ENCODE results near the gene CIITA.
A peak's percentile ranks its signal among the peaks of the same experiment; 100 is the strongest.
"Not testable (repeated sequence)": the region's sequence is repeated elsewhere in the genome, so short reads cannot be mapped to it uniquely, and the experiment has no call there.

The CIITA gene

DNA sequence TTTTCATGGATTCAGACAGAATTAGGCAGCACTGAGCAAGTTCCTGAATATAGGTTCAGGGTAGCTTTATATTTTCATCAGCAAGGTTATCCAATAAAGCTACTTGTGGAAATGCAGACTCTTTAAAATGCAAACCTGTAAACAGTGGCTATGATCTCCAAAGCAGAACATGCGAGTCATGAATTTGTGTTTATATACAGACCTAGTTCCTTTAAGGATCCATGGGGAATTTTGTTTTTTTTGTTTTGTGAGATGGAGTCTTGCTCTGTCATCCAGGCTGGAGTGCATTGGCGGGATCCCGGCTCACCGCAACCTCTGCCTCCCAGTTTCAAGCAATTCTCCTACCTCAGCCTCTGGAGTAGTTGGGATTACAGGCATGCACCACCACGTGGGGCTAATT is 82.2 kb downstream of the CIITA start:
- DNase-seq (ENCODE audit: low spot score): no peak

DNA sequence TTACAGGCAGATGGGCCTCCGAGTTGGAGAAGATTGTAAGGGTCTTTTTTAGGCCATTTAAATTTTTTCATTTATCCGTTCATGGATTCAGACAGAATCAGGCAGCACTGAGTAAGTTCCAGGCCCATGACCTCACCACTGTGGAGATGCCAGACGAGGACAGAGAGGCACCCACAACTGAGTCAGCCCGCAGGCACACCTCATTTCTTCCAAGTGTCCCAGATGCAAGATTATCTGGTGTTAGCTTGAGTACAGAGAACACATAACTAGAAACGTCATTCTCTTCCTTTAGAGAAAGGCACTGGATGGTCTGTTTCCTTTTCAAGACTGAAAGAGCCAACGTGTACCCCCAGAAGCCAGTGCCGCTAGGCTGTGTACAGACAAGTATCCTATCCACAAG is 84.2 kb downstream of the CIITA start:
- no peak for DNase-seq (ENCODE audit: low spot score)

DNA sequence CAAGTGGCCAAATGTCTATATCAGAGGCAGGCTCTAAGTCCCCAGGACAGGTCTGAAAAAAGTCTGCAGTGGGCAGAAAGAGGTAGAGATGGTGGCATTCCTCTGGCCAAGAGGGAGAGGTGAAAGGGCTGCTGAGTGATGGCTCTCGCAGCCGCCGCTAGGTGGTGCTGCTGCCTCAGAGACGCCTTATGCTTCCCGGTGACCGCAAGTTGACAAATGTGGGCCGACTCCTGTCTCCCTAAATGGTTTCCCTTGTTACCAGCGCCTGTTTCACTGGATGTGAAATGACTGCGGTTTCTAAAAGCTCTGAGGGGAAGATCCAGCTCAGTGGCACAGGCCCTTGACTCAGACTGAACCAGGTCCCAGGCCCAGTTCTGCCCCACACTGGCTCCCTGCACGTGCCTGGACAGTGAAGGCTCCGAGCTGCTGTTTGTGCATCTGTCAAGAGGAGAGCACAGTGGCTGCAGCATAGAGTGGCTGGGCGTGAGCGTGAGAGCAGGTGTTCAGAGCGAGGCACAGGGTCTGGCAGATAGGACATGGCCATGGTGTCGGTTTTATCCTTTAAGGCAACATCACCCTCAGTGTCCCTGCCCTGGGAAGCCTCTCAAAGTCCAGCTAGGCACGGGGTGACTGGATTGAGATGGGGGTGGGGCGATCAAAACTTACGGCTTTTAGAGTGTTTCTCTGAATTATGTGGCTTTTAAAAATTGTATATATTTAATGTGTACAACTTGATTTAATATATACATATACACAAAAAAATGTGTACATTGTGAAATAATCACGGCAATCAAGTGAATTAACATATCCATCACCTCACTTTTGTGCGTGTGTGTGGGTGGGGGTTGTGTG is 87.3 kb downstream of the CIITA start:
- peak; percentile 79 for DNase-seq (ENCODE audit: low spot score)

DNA sequence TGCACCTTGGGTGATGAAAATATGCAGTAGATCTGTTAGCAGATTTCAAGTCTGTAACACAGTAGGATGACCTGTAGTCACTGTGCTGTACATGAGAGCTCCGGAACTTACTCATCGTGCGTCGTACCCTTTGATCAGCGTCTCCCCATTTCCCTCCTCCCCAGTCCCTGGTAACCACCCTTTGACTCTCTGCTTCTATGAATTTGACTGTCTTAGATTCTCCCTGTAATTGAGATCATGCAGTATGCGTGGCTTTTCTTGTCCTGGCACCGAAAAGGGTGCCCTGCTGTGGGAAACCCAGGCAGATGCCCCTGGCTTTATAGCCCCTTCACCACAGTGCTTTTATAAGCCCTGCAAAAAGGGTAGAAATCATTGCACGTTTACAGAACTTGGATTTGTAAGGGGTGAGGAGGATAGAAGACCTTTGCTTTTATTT is 87.9 kb downstream of the CIITA start:
- DNase-seq (ENCODE audit: low spot score): peak; percentile 71

DNA sequence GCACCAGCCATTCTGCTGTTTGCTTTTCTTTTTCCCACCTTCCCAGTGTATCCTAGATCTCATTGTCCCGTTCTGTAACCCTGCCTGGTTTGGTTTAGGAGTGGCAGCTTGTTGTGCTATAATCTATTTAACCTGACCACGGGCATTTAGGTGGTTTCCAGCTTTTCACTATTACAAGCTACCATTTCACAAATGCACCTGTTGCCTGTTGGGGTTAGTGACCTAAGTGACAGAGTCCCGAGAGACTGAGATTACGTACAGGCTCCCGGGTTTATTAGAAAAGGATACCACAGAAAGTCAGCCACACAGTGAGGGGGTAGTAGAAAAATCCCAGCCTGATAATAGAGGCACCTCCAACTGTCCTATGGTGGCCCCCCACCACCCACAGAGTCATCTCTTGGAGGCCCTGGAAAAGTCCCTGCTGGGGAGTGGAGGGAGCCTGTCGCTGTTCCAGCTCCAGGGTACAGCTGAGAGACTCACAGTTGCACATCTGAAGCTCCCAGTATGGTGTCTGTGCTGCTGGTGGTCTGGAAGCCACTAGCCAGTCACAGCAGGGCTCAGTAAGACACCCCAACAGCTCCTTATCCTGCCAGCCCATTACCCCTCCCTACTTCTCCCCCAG is 88.5 kb downstream of the CIITA start:
- DNase-seq (ENCODE audit: low spot score): no peak

DNA sequence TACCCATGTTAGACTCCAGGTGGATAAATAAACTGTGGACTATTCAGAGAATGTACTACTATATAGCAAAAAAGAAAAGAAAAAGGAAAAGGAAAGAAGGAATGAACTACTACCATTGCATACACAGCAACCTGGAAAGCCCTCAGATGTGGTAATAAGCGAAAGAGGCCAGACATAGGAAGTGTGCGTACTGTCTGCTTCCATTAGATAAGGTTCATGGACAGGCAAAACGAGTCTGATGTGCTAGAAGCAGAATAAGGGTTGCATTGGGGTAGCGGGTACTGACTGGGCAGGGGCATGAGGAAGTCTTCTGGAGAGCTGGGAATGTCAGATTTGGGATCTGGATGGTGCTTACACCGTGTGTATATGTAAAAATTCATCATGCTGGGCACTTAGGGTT is 89.1 kb downstream of the CIITA start:
- DNase-seq (ENCODE audit: low spot score): no peak

DNA sequence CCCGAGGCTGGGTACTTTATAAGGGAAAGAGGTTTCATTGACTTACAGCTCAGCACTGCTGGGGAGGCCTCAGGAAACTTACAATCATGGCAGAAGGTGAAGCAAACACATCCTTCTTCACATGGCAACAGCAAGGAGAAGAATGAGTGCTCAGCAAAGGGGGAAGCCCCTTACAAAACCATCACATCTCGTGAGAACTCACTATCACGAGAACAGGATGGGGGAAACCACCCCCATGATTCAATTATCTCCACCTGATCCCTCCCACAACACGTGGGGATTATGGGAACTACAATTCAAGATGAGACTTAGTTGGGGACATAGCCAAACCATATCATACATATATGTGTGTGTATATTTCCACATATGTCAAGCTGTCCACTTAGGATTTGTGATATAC is 89.6 kb downstream of the CIITA start:
- DNase-seq (ENCODE audit: low spot score): not testable (repeated sequence)

DNA sequence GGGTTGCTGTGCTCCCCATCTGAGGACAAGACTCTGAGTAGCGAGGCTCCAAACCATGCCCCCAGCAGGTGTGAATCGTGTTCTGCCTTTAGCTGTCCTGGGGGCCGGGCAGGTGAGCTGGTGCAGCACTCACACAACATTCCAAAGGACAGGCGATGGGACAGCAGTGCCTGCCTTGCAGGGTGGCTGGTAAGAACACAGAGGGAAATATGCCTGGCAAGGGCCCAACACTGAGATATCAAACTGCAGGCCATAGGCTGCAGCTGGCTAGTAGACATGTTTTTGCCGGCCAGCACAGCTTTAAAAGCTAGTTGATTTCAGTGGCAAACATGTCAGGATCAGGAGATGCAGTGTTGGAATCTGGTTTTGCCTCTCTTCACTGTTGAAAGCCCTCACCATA is 91.0 kb downstream of the CIITA start:
- no peak for DNase-seq (ENCODE audit: low spot score)

DNA sequence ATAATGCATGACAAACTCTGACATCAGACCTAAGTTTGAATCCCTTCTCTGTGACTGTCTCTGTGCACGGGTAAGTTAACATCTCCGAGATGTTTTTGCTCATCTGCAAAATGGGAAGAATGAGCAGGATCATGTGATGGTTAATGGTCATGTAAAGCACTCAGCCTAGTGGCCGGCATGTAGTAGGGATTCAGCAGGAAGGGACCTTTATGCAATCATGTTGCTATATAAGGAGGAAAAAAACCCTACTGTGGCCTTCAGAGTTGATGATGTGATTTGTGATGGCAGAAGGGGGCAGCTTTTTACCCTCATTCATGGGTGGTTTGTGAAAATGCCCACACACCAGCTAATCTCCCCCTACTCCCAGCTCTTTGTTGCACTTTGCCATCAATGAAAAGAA is 91.5 kb downstream of the CIITA start:
- DNase-seq (ENCODE audit: low spot score): no peak

DNA sequence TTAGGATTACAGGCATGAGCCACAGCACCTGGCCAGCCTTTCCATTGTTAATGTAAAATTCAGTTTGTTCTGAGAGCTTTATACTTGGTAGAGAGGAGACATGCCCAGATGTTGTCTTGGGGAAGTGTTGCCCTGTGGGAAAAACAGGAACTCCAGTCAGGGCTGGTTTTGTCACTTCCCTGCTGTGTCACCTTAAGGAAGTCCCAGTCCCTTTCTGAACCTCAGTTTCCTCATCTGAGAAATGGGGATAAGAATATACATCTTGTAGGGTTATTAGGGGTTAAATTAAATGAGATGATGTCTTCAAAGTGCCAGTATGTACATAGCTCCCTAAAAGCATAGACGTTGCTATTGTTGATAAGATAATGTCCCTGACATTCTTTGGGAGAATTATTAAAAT is 92.6 kb downstream of the CIITA start:
- DNase-seq (ENCODE audit: low spot score): no peak

DNA sequence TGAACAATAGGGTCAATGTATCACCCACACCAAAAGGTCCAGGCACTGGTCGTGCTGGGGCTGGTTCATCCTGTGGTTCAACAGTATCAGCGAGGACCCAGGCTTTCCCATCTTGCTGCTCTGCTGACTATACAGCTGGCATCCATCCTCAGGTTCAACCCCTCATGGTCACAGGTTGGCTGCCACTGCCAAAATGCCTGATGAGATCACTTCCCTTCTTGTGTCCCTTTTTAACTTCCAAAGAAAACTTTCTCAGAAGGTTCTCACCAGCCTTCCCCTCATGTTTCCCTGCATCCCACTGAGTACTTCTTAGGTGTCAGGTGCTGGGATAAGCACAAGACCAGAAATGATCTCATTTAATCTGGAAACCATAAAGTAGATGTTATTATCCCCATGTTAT is 93.1 kb downstream of the CIITA start:
- DNase-seq (ENCODE audit: low spot score): no peak

DNA sequence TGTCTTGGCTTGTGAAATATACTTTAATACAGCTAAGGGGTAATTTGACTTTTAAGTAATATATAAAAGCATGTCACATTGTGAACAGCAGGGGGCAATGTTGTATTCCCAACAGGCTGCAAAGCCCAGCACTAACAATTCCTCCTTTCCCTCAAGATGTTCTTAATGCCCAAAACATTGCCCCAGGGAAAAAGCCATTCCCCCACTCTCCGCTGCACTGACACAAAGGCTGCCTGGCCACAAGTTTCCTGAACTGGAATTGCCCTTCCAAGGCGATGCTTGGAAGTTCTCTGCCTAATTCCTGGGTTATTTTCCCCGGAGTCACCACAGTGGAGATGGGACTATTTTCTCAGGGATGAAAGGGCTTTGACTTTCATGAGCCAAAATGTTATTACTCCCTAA is 94.6 kb downstream of the CIITA start:
- peak; percentile 62 for DNase-seq (ENCODE audit: low spot score)

DNA sequence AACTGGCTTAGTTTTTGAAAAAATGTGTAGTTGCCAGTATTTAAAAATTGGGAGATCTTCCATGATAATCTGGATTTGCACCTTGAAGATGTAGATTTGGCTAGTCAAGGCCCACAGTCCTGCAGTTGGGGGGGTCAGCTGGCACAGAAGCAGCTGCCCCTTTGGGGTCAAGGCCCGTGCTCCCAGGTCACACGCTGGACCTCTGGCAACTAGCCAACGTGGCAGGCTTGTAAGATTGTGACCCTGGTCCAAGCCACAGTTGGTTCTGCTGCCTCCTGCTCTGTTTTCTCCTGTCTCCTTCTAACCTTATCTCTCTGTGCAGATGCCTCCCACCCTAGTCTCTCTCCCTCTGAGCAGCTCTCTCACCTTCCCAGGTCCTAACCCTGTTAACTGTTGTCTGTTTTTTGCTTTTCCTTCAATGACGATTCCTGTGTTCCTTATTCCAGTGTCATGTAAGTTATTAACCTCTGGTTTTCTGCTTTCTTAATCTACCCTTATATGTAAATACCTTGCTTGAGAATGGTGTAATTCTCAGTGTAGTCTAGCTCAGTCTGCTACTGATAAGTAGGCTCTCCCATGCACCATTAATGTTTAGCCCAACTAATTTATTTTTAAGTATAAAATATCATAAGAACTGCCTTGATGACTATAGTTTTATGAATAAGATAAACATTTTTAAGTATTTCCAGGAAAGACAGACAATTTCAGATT is 95.3 kb downstream of the CIITA start:
- no peak for DNase-seq (ENCODE audit: low spot score)

DNA sequence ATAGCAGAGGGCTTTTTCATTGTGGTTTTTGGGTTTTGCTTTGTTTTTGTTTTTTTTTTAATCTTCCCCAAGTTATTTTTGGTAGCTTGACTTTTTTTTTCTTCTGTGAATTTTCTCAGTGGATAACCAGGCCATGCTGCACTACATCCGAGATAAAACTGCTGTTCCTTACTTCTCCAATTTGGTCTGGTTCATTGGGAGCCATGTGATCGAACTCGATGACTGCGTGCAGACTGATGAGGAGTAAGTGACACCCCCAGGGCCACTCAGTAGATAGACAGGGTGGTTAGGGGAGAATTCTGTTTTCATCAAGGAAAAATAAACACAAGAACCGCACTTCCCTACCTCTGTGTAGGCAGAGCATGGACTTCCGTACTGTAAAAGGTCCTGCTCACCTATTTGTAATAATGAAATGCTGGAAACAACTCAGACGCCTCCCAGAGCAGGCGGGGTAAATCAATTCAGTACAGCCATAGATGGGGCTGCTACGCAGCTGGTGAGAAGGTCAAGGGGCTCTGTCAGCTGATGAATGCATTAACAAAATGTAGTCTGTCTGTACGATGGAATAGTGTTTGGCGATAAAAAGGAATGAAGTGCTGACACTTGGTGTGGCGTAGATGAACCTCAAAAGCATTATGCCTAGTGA is 95.9 kb downstream of the CIITA start:
- DNase-seq (ENCODE audit: low spot score): no peak

DNA sequence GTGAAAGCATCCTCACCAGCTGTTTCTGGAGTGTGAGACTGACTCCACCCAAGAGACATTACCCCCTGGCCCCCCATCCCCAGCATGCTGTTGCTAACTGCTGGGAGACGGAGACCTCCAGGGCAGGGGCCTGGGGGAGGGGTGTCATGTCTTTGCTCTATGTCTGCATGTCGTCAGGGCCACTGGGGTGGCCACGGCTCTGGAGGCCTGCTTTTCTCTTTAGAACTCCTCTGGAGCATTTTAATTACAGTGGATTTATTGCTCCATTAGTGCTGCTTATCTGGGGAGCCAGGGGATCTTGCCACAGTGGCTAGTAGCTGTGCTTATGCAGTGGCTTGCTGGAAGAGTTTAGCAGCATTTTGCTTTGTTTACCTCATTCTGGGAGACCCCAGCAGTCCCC is 99.6 kb downstream of the CIITA start:
- DNase-seq (ENCODE audit: low spot score): no peak

DNA sequence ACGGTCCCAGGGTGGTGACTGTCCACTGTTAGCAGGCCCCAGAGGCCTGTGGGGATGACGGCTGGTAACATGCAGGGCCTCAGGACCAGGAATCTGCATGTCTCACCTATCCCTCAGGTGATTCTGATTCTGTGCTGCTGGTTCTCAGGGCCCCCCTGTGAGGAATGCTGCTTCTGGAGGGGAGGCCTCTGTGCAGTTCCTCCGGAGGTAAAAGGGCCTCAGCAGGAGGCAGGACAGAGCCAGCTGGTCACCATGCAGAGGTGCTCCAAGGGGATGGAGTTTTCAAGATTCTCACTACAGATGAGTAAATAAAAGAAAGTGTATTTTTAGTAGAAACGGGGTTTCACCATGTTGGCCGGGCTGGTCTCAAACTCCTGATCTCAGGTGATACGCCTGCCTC is 101.1 kb downstream of the CIITA start:
- no peak for DNase-seq (ENCODE audit: low spot score)

DNA sequence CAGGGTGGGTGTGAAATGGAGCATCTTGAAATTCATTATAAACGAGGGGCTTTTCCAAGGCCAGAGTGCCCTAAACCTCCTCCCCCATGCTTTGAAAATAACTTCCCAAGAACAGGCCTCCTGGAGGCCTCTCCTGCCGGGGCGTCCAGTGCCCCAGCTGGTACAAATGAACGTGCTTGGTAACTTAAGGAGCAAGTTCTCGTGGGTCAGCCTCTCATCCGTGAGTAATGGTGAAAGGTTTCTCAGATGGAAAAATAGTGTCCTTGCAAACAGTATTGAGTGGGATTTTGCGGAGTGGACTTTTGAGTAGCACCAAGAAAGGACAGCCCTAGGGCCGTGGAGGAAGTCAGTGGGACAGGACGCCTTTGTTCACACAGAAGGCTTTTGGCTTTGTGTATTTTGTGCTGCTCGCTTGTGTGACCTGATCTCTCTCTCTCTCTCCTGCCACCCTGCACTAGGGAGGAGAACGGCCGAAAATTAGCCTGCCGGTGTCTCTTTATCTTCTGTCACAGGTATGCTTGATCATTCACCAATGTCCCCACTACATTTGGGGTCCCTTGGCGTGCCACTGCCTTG is 102.0 kb downstream of the CIITA start:
- no peak for DNase-seq (ENCODE audit: low spot score)

DNA sequence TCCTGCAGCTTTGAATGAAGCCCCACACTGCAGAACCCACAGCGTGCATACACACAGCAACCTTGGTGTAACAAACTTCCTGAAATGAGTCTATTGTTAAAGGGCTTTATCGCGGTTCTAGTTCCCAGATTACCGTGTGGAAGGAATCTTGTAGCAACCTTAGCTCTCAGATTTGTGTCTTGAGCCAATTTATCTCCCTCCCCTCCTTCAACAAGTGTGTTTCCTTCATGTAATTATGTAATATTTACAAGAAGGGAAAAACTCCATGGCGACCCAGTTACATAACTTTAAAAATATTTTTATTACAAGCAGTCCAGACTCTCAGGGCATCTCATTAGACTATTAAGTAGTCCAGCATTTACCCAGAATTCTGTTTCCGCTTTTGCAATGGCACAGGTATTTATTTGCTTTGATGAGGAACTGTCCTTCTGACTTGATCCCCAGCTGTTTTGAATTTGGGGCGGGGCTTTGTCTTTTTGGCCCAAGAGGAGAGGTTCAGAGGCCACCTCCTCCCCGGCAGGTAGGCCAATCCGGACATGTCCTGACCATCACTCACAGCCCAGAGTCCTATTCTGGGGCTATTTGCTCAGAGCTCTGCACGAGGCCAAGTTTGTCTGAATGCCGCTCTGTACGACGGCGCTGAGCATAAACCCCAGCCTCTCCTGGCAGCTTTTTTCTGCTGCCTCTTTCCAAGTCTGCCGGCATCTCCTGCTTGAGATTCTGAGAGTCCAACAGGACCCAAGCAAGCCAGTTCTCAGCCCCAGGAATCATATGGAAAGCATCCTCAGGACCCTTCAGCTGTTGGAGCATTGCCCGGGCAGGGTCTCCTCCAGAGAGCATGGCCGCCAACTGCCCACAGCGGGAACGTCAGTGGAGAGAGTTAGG is 103.0 kb downstream of the CIITA start:
- no peak for DNase-seq (ENCODE audit: low spot score)

DNA sequence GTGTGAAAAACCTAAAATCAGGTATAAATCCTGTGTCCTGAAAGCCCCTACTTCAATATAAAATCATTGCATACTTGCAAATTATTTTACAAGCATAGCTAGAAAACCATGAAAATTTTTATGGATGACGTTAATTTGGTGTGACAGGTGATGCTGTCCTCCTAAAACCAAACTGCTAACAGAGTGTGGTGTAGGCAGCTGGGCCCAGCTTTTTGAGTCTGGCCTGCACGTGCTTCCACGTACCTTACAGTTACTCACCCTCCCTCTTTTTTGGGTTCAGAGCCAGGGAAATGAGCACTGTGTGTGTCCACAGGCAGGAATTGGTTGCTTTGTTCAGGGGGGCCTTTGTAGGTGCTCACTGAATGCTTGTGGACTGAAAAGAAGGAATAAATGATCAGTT is 103.8 kb downstream of the CIITA start:
- DNase-seq (ENCODE audit: low spot score): no peak

DNA sequence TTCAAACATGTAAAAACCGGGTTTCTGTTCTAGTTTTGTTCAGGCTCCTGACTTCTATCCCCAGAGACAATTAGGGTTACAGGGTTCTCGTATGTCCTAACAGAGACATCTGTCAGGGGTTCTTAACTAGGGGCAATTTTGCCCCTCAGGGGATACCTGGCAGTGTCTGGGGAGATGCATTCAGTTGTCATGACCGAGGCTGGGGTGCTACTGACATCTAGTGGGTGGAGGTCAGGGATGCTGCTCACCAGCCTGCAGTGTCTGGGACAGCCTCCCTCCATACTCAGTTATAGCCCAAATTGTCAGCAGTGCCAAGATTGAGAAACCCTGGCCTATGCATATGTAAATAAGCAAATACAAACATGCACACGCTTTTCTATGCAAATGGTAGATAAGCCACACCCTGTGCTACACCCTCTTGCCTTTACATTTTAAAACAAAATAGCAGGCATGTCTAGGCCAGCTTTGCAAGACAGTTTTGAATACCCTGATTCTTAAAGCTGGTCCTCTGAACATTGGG is 104.8 kb downstream of the CIITA start:
- DNase-seq (ENCODE audit: low spot score): peak; percentile 22
